Right ventricle myocardium superior (tissue), 1 donor: ENCODE data around the gene CAGE1. TPM values are rescaled to one million over a fixed set of nuclear protein-coding genes. Genes with fewer than 3 reads are reported as not detected.

ENCODE experiments used
- ATAC-seq: fragments of 200-7000 bp; cut with Tn5 transposase; one replicate; pipeline ENCODE4 v1.9.1; 2020; ENCODE audit warnings: mild to moderate bottlenecking; ENCODE audit not compliant: poor library complexity
- DNase-seq: peaks from one replicate; pipeline ENCODE4 v3.0.0-alpha.2; 2020
- intact Hi-C: fragments of 100-400 bp; cut with DNase I; formaldehyde crosslinking; loops from one replicate; pipeline ENCODE4 v1.11.2; 2022
- long read RNA-seq: library from polyadenylated mRNA; unstranded; transcript quantifications from one replicate; pipeline ENCODE4 v2.0.0, GENCODE V29; 2021
- total RNA-seq: library from RNA; stranded (reverse); fragmentation: NEBNext Ultra II Directional; extraction: Animal tissue kit (Norgen Biotek cat#: 25700); gene quantifications from one replicate; pipeline ENCODE4 v1.2.1, GENCODE V29; 2021
- donor health status: DM: no; HTN: yes; CAD: no; lungs with severe emphysema.

The CAGE1 gene
- total RNA-seq = not detected
- long read RNA-seq = 0 reads

GRCh38 chr6:7389451-7390225 is at the start of gene CAGE1, which contains the start of gene RIOK1:
CAGE1 (minus strand) TSS chr6:7389742; CDS start chr6:7387173, 2,569 bp downstream.
RIOK1 (plus strand) TSS chr6:7389808; CDS start chr6:7390003, 195 bp downstream.
- ATAC-seq (peak; percentile 100), DNase-seq (peak; percentile 98)
- intact Hi-C loops = loop anchor here (2.0 kb wide), 1 partner anchor 77 kb away; the partner anchor contains the start of gene SSR1

GRCh38 chr6:7439228-7439627 is 49.7 kb upstream of the CAGE1 start:
- intact Hi-C loops = no loop called here
- DNase-seq = no peak
- no peak for ATAC-seq

- ATAC-seq (no peak), DNase-seq (no peak)
- intact Hi-C loops = no loop called here
Observed at GRCh38 chr6:7438011-7438410, 48.5 kb upstream of the CAGE1 start.

GRCh38 chr6:7434672-7435071 is 45.1 kb upstream of the CAGE1 start:
- no peak for DNase-seq
- ATAC-seq = no peak
- intact Hi-C loops = no loop called here

GRCh38 chr6:7433121-7433617 is 43.6 kb upstream of the CAGE1 start:
- ATAC-seq = no peak
- DNase-seq = no peak

DNA sequence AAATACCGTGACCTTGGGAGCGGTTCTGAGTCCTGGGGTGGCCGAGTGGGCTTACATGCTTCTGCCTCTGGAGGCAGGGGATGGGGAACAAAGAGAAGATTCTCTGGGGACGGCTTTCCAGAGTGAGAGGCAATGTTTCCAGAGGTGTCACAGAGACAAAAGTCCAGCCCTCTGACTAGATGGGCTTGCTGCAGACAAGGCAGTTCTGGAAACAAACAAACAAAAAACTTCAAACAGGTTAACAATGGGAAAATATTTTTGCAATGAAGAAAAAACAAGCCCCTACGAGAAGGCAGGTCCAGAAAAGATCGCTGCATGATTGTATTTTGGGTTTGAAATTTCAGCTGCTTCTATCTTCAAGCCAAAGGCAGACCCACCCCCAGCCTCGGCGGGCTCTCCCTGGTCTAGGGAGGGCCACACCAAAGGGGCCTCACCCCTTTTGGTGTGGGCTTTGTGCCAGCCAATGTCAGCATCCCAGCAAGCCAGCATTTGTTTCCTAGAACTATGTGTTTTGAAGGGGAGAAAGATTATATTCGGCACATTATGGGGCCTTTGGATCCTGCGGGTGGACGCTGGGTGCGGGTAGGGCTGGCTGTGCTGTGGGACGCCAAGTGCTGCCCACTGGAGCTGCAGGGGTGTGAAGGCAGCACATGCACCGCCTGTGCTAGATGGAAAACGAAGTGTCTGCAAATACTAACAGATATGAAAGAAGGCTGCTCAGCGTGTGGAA is 43.0 kb upstream of the CAGE1 start:
- intact Hi-C loops = no loop called here

More at GRCh38 chr6:7433121-7433617, 43.6 kb upstream of the CAGE1 start:
- intact Hi-C loops = no loop called here

DNA sequence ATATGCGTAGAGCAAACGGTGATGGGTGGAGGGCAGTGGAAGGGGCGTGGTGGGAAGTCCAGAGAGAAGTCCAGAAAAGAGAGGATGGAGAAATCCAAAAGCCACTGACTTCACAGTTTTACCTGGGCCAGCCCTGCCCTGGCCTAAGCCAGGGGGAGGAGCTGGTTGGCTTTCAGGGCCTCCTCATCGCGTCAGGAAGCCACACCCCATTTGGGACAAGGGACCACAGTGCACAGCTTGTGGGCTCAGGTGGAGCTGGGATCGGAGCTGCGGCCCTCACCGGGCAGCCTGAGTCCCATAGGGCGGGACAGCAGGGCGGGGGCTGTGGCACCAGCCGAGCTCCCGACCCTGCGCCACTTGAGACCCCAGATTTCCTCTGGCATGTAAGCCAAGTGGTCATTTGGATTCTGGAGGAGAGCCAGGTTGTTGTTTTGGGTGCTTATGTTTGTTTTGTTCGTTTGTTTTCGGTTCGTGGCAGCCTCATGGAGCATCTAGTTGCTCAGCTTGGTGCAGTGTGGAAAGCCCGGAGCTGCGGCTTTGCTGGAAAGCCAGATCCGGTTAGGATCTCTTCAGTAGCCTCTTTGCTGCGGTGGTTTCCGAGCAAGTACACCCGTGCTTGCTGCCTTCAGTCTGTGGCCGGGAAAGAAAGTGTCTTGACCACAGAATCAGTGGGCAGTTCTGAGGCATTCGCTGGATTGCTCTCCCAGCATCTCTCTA is 42.3 kb upstream of the CAGE1 start:
- ATAC-seq = peak; percentile 43
- no peak for DNase-seq
- intact Hi-C loops = no loop called here

More for the DNA sequence above, 43.0 kb upstream of the CAGE1 start:
- ATAC-seq (no peak), DNase-seq (no peak)

GRCh38 chr6:7431313-7431673 is 41.8 kb upstream of the CAGE1 start:
- intact Hi-C loops = no loop called here
- no peak for ATAC-seq
- no peak for DNase-seq

GRCh38 chr6:7426447-7427169 is 37.1 kb upstream of the CAGE1 start:
- DNase-seq = no peak

DNA sequence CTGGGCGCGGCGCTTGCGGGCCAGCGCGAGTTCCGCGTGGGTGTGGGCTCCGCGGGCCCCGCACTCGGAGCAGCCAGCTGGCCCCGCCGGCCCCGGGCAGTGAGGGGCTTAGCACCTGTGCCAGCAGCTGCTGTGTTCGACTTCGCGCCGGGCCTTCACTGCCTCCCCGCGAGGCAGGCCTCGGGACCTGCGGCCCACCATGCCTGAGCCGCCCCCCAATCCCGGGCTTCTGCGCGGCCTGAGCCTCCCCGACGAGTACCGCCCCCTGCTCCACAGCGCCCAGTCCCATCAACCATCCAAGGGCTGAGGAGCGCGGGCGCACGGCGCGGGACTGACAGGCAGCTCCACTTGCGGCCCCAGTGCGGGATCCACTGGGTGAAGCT is 36.3 kb upstream of the CAGE1 start:
- DNase-seq (no peak), ATAC-seq (no peak)
- intact Hi-C loops = loop anchor here (10.0 kb wide), 1 partner anchor 139 kb away; no protein-coding TSS in a partner anchor

More at GRCh38 chr6:7426447-7427169, 37.1 kb upstream of the CAGE1 start:
- no peak for ATAC-seq
- intact Hi-C loops = loop anchor here (10.0 kb wide), 1 partner anchor 138 kb away; no protein-coding TSS in a partner anchor

GRCh38 chr6:7424967-7425807 is 35.6 kb upstream of the CAGE1 start:
- DNase-seq = peak; percentile 72
- ATAC-seq = peak; percentile 92
- intact Hi-C loops = loop anchor here (10.0 kb wide), 1 partner anchor 140 kb away; no protein-coding TSS in a partner anchor

DNA sequence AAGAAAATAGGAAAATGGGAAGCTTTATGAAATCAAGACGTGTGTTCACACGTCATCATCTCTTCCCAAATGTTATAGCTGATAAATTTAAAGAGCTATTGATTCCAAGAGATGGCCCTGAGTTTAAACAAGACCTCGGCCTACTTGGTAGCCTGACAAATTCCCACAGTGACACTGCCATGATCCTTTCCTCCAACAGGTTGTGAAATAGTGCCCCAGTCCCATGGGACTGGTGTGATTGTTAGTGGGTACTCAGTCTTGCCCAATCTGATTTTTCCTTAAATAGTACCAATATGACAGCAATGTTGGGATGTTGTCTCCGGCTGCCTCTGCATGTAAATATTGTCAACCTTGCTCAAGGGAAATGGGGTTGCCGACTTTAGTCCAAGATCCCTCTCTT is 34.5 kb upstream of the CAGE1 start:
- ATAC-seq (no peak), DNase-seq (no peak)
- intact Hi-C loops = loop anchor here (10.0 kb wide), 1 partner anchor 141 kb away; no protein-coding TSS in a partner anchor

DNA sequence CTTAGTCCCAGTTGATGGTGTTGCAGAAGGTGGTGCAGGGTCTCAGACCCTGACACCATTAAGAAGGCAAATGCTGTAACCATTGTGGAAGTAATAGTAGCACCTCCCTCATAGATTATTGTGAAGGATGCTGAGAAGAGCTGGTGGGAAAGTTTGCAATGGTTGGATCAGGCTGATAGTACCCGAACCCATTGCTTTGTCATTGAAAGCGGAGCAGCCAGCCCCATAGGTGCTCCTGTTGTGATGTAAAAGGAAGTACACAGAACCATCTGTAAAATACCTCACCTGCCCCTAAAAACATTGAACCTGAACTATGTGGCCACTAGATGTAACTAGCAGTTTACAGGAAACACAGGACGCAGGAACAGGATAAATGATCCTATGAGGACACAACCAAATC is 31.5 kb upstream of the CAGE1 start:
- ATAC-seq = no peak
- intact Hi-C loops = loop anchor here (10.0 kb wide), 1 partner anchor 144 kb away; no protein-coding TSS in a partner anchor
- no peak for DNase-seq

GRCh38 chr6:7419065-7419464 is 29.5 kb upstream of the CAGE1 start:
- no peak for DNase-seq
- intact Hi-C loops = no loop called here
- no peak for ATAC-seq

DNA sequence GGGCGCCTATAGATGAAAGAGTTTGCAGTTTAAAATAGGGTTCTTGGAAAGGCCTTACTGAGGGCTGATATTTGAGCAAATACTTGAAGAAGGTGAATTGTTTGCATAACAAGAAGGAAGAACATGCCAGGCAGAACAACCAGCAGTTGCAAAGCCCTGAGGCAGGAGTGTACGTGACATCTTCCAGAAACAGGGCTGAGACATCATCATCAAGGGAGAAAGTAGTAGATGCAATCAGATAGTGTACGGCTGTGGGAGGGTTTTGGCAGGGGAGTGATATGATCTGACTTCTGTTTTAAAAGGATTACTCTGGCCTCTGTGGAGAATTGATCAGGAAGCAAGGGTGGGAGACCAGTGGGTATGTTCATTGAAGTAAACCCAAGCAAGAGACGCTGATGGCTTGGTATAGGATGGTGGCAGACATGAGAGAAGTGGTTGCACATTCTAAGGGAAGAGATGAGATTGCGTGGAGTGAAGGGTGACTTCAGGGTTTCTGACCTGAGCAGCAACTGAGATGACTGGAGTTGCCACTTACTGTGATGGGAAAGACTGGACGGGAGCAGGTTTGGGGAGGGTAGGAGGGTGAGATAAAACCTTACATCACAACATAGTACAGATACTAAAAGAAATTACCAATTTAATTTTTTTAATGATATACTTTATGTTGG is 28.8 kb upstream of the CAGE1 start:
- ATAC-seq (no peak), DNase-seq (no peak)
- intact Hi-C loops = no loop called here

DNA sequence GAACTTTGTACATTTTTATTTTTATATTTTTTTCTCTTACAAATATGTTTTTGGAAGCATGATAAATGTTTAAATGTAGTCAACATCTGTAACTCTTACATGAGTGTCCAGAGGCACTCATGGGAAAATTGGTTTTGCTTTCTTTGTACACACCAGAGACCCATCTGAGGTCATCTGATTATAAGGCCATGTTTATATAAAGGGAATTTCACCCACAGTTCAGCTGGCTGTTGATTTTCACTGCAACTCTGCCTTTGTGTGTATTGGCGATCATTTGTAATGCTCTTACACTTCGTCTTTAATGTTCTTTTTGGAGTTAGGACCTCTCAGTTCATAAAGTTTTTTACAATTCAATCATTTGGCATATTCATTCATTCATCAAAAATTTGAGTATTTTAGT is 28.1 kb upstream of the CAGE1 start:
- intact Hi-C loops = no loop called here
- ATAC-seq = no peak

DNA sequence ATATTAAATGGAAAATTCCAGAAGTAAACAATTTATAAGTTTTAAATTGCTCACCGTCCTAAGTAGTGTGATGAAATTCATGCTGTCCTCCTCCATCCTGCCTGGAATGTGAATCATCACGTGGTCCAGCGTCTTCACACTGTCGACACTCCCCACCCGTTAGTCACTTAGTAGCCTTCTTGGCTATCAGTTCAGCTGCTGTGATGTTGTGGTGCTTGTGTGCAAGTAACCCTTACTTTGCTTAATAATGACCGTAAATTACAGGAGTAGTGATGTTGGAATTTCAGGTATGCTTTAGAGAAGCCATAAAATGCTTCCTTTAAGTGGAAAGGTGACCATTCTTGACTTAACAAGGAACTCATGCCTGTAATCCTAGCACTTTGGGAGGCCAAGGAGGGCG is 25.3 kb upstream of the CAGE1 start:
- no peak for ATAC-seq
- DNase-seq = no peak
- intact Hi-C loops = no loop called here

More for the DNA sequence above, 28.1 kb upstream of the CAGE1 start:
- no peak for DNase-seq
